Naive B cell (primary cell): ENCODE measurements around the gene NANOGP8. TPM values are rescaled to one million over a fixed set of nuclear protein-coding genes. Genes with fewer than 3 reads are reported as not detected.
"Not testable (repeated sequence)": the region's sequence is repeated elsewhere in the genome, so short reads cannot be mapped to it uniquely, and the experiment has no call there.

Experiments used
- ATAC-seq, 2 donors: fragments of 150-1000 bp; cut with Tn5 transposase; 2 replicates each; pipeline ENCODE4 v1.10.0; 2021; ENCODE audit warnings: low read depth in 2 of 2, mild to moderate bottlenecking in 2 of 2, moderate library complexity in 2 of 2
- DNase-seq: peaks from one replicate; pipeline ENCODE4 v3.0.0; 2022
- H3K27ac Mint-ChIP-seq, 6 donors: one replicate each; pipeline ENCODE4 v1.8.0; 2020 to 2022; ENCODE audit warnings: mild to moderate bottlenecking in 6 of 6, mixed read lengths in 6 of 6, moderate library complexity in 5 of 6, inconsistent platforms in 2 of 6
- H3K27me3 Mint-ChIP-seq, 3 donors: one replicate each; pipeline ENCODE4 v1.8.0; 2021 to 2022; ENCODE audit warnings: mixed read lengths in 3 of 3, mild to moderate bottlenecking in 1 of 3
- H3K36me3 Mint-ChIP-seq, 2 donors: one replicate each; pipeline ENCODE4 v1.8.0; 2020 to 2022; ENCODE audit warnings: mixed read lengths in 2 of 2, inconsistent platforms in 1 of 2, mild to moderate bottlenecking in 1 of 2
- H3K4me1 Mint-ChIP-seq, 3 donors: one replicate each; pipeline ENCODE4 v1.8.0; 2020 to 2022; ENCODE audit warnings: mixed read lengths in 3 of 3, inconsistent platforms in 1 of 3, mild to moderate bottlenecking in 1 of 3, moderate library complexity in 1 of 3
- H3K4me3 Mint-ChIP-seq, 8 donors: one replicate each; pipeline ENCODE4 v1.8.0; 2020 to 2022; ENCODE audit warnings: mild to moderate bottlenecking in 8 of 8, mixed read lengths in 8 of 8, moderate library complexity in 8 of 8, inconsistent platforms in 2 of 8
- H3K9me3 Mint-ChIP-seq, 7 donors: one replicate each; pipeline ENCODE4 v1.8.0; 2020 to 2022; ENCODE audit warnings: mixed read lengths in 7 of 7, mild to moderate bottlenecking in 5 of 7, inconsistent platforms in 2 of 7, moderate library complexity in 1 of 7
- polyA plus RNA-seq, 6 donors: library from polyadenylated mRNA; unstranded; fragments of 300-500 nt; fragmentation: Illumina TruSeq; gene quantifications; one replicate each; pipeline ENCODE4 v1.2.3, GENCODE V29; 2021; ENCODE audit warnings: low read depth in 6 of 6

NANOGP8 gene
- not detected for polyA plus RNA-seq

DNA sequence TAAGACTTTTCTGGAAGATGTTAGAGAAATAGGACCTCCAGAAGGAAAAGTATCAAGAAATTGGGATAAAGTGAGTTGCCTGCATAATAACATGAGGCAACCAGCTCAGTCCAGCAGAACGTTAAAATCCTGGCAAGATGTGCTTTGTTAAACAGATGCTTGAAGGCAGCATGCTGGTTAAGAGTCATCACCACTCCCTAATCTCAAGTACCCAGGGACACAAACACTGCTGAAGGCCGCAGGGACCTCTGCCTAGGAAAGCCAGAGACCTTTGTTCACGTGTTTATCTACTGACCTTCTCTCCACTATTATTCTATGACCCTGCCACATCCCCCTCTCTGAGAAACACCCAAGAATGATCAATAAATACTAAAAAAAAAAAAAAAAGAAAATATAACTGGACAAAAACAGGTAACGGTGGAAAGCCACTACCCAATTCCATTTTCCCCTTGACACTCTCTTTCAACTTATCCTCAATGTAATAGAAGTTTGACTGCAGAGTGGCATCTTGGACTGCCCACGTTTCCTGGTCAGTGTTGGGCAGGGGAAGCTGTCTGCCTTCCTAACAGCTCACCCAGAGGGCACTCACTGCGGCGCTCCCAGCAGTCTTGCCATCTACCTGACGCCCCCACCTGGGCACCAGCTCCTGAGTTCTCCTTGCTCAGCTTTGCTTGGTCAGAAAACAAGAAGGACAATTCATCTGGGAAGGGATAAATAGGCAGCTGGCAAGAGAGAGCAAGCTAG lies at the start of gene NANOGP8:
NANOGP8 (minus strand) TSS at position 120 of the 744 bp plus-strand sequence. CDS start 185 bp downstream, outside the sequence.
- H3K4me1 Mint-ChIP-seq, H3K4me3 Mint-ChIP-seq: not testable (repeated sequence)
- peaks cover 0 to 11% (median 0%) of the 10 kb centered on the region in 3 donors for H3K27me3 Mint-ChIP-seq

DNA sequence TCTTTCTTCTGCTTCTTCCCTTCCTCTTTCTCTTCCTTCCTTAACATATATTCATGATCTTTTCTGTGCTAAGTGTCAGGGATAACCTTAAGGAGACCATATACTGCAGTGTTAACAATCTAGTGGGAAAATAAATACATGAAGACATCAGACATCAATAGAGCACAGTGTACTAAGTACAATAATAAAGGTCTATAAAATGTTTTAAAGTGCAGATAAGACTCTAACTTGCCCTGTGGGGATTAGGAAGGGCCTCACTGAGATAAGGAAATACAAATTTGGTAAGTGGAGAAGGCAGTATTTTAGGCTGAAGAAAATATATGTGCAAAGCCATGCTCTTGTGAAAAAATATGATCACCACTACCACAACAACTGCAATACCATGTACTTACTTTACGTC lies 49.2 kb upstream of the NANOGP8 start:
- Mint-ChIP-seq H3K36me3 (peaks cover 0 to 9% of the 10 kb centered on the region in 2 donors), H3K4me1 (no peaks in the 10 kb centered on the region), H3K27ac (no peak overlapping the region), H3K27me3 (peaks cover 0 to 6% (median 0%) of the 10 kb centered on the region in 3 donors), H3K4me3 (no peak overlapping the region), H3K9me3 (peaks cover 0 to 10% (median 4%) of the 10 kb centered on the region in 7 donors)
- DNase-seq (no peak), ATAC-seq (no peak)

More for the DNA sequence above, at the start of gene NANOGP8:
- not testable (repeated sequence) for H3K27ac Mint-ChIP-seq, H3K36me3 Mint-ChIP-seq, DNase-seq, ATAC-seq
- peaks cover 0 to 15% (median 0%) of the 10 kb centered on the region in 7 donors for H3K9me3 Mint-ChIP-seq

GRCh38 chr15:35130245-35130644 lies 45.1 kb upstream of the NANOGP8 start:
- peaks cover 0 to 9% of the 10 kb centered on the region in 2 donors for H3K36me3 Mint-ChIP-seq
- no peak overlapping the region for H3K4me3 Mint-ChIP-seq
- H3K27ac Mint-ChIP-seq: no peak overlapping the region
- peaks cover 0 to 10% (median 4%) of the 10 kb centered on the region in 7 donors for H3K9me3 Mint-ChIP-seq
- H3K4me1 Mint-ChIP-seq: no peaks in the 10 kb centered on the region
- ATAC-seq (no peak), DNase-seq (no peak)
- peaks cover 0 to 16% (median 0%) of the 10 kb centered on the region in 3 donors for H3K27me3 Mint-ChIP-seq

DNA sequence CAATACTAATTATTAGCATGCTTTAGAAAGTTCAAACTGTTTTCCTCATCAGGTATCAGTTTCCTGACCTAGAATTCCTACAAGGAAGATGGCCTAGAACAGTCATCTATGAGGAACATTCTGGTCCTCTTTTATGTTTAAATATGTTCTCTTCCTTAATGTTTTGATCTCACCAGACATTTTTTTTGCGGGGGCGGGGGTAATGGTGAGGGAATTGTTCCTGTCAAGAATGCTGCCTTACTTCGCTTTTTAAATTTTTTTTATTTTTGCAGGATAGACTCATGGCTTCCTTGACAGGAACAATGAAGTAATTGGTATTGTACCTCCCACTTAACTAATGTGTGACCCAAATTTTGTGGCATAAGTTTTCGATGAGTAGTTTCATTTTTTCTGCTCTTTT lies 44.3 kb upstream of the NANOGP8 start:
- Mint-ChIP-seq H3K4me1 (no peaks in the 10 kb centered on the region), H3K27me3 (peaks cover 0 to 16% (median 0%) of the 10 kb centered on the region in 3 donors), H3K9me3 (peaks cover 0 to 17% (median 4%) of the 10 kb centered on the region in 7 donors), H3K36me3 (peaks cover 0 to 9% of the 10 kb centered on the region in 2 donors), H3K4me3 (no peak overlapping the region), H3K27ac (no peak overlapping the region)
- DNase-seq: no peak
- no peak for ATAC-seq

GRCh38 chr15:35127717-35128116 lies 42.6 kb upstream of the NANOGP8 start:
- ATAC-seq (no peak), DNase-seq (no peak)
- peaks cover 0 to 18% (median 4%) of the 10 kb centered on the region in 7 donors for H3K9me3 Mint-ChIP-seq
- no peak overlapping the region for H3K27ac Mint-ChIP-seq
- H3K27me3 Mint-ChIP-seq: peaks cover 0 to 16% (median 0%) of the 10 kb centered on the region in 3 donors
- H3K36me3 Mint-ChIP-seq: peaks cover 3 to 9% of the 10 kb centered on the region in 2 donors
- no peak overlapping the region for H3K4me3 Mint-ChIP-seq
- no peaks in the 10 kb centered on the region for H3K4me1 Mint-ChIP-seq

DNA sequence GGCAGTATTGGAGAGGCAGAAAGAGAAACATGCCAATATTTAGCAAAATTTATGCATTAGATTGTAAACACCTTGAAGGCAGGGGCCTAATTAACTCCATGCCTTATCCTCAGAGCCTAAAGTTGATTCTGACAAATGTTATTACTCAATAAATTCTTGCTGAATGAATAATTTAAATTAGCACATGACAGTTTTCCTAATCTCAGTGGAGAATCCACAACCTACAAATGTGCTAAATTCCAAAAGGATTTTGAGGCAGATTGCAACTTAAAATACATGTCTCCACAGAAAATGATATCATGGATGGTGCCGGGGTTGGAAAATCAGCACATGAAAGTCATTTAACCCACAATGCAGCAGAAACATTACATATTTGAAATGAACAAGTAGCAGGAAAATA lies 41.1 kb upstream of the NANOGP8 start:
- DNase-seq: no peak
- Mint-ChIP-seq H3K4me3 (no peak overlapping the region), H3K36me3 (peaks cover 0 to 8% of the 10 kb centered on the region in 2 donors), H3K9me3 (peaks cover 0 to 8% (median 2%) of the 10 kb centered on the region in 7 donors), H3K27ac (no peak overlapping the region), H3K27me3 (peaks cover 0 to 10% (median 0%) of the 10 kb centered on the region in 3 donors), H3K4me1 (no peaks in the 10 kb centered on the region)
- no peak for ATAC-seq

DNA sequence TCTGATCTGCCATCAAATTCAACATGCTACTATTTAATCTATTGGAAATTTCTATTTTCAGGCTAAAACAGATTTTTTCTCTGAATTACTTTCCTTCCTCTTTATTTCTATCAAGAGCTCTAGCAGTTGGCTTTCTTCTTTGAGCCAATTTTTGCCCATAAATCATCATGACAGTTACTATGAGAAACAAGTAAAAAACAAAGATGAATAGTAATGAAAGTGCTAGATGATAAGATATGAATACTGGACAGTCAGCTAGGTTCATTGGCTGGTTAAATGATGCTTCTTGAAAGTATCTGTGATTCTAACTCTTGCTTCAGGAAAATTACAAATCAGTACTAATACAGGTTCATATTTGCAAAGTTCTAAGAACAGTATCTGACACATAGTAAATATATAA lies 38.6 kb upstream of the NANOGP8 start:
- no peak for DNase-seq
- Mint-ChIP-seq H3K9me3 (peaks cover 0 to 8% (median 2%) of the 10 kb centered on the region in 7 donors), H3K4me1 (no peaks in the 10 kb centered on the region)

DNA sequence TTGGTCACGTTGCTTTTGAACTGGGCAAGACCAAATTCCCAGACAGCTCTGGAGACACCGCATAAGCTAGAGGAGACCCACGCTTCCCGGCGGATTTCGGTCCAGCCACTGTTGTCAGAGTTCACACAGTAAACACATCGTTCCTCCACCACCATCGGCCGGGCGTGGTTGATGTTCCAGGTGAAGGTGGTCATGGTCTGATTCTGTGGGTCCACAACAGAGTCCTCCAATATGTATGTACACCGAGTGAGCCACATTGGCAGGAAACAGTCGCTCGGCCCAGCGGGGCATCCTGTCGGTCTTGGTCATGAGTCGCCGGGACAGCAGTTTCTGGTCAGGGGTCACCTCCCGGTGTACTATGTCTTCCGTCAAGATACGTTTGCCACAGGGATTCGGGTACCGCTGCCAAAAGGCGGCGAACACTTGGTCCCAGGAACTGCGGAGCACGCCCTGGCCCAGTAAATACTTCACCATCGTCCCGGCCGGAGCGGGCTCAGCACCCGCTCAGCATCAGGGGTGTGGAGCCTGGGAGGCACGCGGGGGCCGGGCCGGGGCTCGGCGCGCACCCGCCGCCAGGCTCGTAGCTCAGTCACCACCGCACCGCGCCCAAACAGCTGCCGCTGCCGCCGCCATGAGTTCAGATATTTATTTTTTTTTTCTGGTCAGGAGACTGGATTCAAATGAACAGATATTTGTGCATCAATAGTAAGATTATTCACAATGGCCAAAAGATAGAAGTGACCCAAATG lies 36.7 kb upstream of the NANOGP8 start:
- H3K4me1 Mint-ChIP-seq: no peaks in the 10 kb centered on the region
- ATAC-seq (no peak), DNase-seq (no peak)
- no peak overlapping the region for H3K27ac Mint-ChIP-seq
- peaks cover 0 to 8% of the 10 kb centered on the region in 2 donors for H3K36me3 Mint-ChIP-seq
- H3K9me3 Mint-ChIP-seq: peaks cover 0 to 8% (median 2%) of the 10 kb centered on the region in 7 donors
- peaks cover 0 to under 1% (median 0%) of the 10 kb centered on the region in 3 donors for H3K27me3 Mint-ChIP-seq
- no peak overlapping the region for H3K4me3 Mint-ChIP-seq

More for the DNA sequence above, 38.6 kb upstream of the NANOGP8 start:
- ATAC-seq: no peak
- H3K27me3 Mint-ChIP-seq: peaks cover 0 to 10% (median 0%) of the 10 kb centered on the region in 3 donors
- no peak overlapping the region for H3K4me3 Mint-ChIP-seq
- H3K36me3 Mint-ChIP-seq: peaks cover 0 to 8% of the 10 kb centered on the region in 2 donors
- H3K27ac Mint-ChIP-seq: no peak overlapping the region

DNA sequence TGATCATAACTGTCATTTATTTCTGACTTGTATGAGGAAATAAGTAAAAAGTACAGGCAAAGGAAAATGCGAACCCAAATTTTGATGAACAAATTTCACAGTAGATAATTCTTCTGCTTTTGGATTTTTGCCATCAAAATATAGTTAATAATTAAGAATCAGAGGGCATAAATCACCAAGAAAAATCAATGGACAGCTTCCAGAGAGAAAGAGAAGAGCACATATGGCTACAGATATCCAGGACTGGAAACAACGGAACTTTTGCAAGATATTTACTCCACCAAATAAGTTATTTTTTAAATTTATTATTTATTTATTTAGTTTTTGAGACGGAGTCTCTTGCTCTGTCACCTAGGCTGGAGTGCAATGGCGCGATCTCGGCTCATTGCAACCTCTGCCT lies 35.1 kb upstream of the NANOGP8 start:
- Mint-ChIP-seq H3K9me3 (peaks cover 0 to 8% (median 2%) of the 10 kb centered on the region in 7 donors), H3K27me3 (no peaks in the 10 kb centered on the region), H3K4me3 (no peak overlapping the region), H3K27ac (no peak overlapping the region), H3K4me1 (no peaks in the 10 kb centered on the region), H3K36me3 (peaks cover 0 to 8% of the 10 kb centered on the region in 2 donors)
- no peak for DNase-seq
- no peak for ATAC-seq

- no peak for ATAC-seq
- no peak for DNase-seq
- no peak overlapping the region for H3K27ac Mint-ChIP-seq
- H3K4me3 Mint-ChIP-seq: no peak overlapping the region
- H3K4me1 Mint-ChIP-seq: no peaks in the 10 kb centered on the region
- peaks cover 0 to 8% of the 10 kb centered on the region in 2 donors for H3K36me3 Mint-ChIP-seq
- peaks cover 0 to 3% (median 0%) of the 10 kb centered on the region in 7 donors for H3K9me3 Mint-ChIP-seq
- H3K27me3 Mint-ChIP-seq: no peaks in the 10 kb centered on the region
Observed at GRCh38 chr15:35118960-35119359, 33.9 kb upstream of the NANOGP8 start.

DNA sequence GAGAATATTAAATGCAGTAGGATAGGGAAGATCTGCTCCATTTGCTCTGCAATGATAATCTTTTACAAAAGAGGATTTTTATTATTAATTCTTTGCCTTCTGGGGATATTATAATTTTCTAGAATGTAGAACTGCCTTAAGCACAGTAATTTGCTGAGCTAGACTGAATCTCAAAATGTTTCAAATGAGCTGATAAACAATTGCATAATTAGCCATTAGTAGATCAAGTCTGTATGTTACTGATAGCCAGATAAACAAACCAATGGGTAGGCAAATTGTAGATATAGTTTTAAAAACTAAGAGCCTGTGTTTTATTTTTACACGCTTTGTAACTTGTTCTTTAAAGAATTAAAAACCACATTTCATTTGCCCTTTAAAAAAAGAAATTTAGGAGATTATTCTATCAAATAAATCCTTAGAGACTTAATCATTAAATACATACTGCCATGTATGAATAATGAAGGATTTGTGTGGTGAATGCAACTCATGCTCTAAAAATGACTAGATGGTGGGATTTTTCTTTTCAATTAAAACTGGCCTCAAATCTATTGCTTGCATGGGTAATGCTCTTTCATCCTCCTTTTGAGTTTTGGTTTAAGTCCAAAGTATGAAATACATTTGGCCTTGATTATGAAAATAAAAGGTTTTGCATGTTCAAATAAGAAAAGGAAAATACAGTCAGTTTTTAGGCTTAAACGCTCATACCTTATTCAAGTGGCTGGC lies 32.6 kb upstream of the NANOGP8 start:
- Mint-ChIP-seq H3K27me3 (no peaks in the 10 kb centered on the region), H3K4me1 (no peaks in the 10 kb centered on the region)

DNA sequence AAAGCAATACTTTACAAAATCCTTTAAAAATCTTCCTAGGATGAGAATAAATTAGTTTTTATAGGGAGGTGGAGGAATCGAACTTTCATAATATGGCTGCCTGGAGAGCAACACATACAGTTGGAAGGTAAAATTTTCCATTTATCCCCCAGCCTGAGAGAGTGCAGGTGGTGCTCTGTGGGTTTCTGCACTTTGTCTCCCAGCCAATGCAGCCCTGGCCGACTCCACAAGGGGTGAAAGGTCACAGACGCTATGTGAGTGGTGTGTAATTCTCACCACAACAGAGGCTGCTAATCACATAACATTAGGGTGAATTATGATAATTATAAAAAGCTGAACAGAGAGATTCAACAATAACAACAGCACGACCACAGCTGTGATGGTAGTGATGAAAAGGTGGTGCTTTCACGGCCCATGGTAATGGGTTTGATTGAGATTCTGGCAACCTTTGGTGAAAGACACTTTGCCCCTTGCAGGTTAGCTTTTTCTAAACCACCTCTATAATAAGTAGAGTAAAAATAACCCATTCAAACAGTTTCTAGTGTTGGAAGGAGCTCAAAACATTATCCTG lies 30.1 kb upstream of the NANOGP8 start:
- no peak for ATAC-seq
- Mint-ChIP-seq H3K4me3 (no peak overlapping the region), H3K9me3 (no peaks in the 10 kb centered on the region), H3K36me3 (no peaks in the 10 kb centered on the region), H3K27me3 (no peaks in the 10 kb centered on the region), H3K4me1 (no peaks in the 10 kb centered on the region), H3K27ac (no peak overlapping the region)
- no peak for DNase-seq

More for the DNA sequence above, 32.6 kb upstream of the NANOGP8 start:
- peaks cover 0 to 5% of the 10 kb centered on the region in 2 donors for H3K36me3 Mint-ChIP-seq
- no peak for DNase-seq
- no peak for ATAC-seq
- H3K4me3 Mint-ChIP-seq: no peak overlapping the region
- no peak overlapping the region for H3K27ac Mint-ChIP-seq
- H3K9me3 Mint-ChIP-seq: peaks cover 0 to 3% (median 0%) of the 10 kb centered on the region in 7 donors

DNA sequence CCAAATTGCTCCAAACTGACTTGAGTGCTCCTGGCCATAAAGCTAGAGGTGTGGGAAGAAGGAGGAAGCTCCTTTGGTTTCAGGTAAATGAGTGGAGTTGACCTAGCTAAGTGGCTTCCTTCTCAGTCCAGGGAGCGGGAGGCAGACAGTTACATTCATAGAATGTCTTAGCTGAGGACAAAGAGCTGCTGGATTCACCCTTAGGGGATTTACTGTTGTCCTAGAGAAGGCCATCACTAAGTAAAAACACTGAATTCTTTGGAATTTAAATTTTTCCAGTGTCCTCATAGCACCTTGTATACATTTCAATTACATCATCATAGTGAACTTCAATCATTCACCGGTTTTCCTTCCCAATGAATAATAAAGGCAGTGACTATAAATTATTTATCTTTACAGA lies 27.3 kb upstream of the NANOGP8 start:
- Mint-ChIP-seq H3K27me3 (no peaks in the 10 kb centered on the region), H3K27ac (no peak overlapping the region), H3K9me3 (no peaks in the 10 kb centered on the region), H3K4me1 (no peaks in the 10 kb centered on the region), H3K4me3 (no peak overlapping the region), H3K36me3 (no peaks in the 10 kb centered on the region)
- DNase-seq: no peak
- no peak for ATAC-seq
